PC-9 (cell line): ENCODE results near the gene TDRD9.

ENCODE experiments used
- CTCF ChIP-seq: fragments of 200-600 bp; sonication (generic); conservative IDR thresholded peaks from 2 replicates; pipeline ENCODE4 v1.6.1; 2017; ENCODE audit warnings: mixed run types, antibody characterized with exemption, mild to moderate bottlenecking, moderate library complexity
- EZH2 ChIP-seq: fragments of 200-600 bp; sonication (generic); IDR thresholded peaks from 2 replicates; pipeline ENCODE4 v1.8.0; 2017; ENCODE audit warnings: antibody characterized with exemption, low read depth

GRCh38 chr14:104075530-104076151, 147.4 kb downstream of the TDRD9 start:
- TF ChIP-seq CTCF (peak; percentile 64; the same call in 1 of the 2 replicates), EZH2 (no peak)
